ENCODE results near the gene CEP97.
"Not testable (repeated sequence)": the region's sequence is repeated elsewhere in the genome, so short reads cannot be mapped to it uniquely, and the experiment has no call there.

CEP97 gene, protein sequence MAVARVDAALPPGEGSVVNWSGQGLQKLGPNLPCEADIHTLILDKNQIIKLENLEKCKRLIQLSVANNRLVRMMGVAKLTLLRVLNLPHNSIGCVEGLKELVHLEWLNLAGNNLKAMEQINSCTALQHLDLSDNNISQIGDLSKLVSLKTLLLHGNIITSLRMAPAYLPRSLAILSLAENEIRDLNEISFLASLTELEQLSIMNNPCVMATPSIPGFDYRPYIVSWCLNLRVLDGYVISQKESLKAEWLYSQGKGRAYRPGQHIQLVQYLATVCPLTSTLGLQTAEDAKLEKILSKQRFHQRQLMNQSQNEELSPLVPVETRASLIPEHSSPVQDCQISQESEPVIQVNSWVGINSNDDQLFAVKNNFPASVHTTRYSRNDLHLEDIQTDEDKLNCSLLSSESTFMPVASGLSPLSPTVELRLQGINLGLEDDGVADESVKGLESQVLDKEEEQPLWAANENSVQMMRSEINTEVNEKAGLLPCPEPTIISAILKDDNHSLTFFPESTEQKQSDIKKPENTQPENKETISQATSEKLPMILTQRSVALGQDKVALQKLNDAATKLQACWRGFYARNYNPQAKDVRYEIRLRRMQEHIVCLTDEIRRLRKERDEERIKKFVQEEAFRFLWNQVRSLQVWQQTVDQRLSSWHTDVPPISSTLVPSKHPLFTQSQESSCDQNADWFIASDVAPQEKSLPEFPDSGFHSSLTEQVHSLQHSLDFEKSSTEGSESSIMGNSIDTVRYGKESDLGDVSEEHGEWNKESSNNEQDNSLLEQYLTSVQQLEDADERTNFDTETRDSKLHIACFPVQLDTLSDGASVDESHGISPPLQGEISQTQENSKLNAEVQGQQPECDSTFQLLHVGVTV

GRCh38 chr3:101724329-101725193, at the start of gene CEP97:
CEP97 (plus strand) TSS chr3:101724614; CDS start chr3:101724677, 63 bp downstream.
- peaks cover 14% of the 10 kb centered on the region for H3K4me1 Mint-ChIP-seq
- H3K9me3 Mint-ChIP-seq, result peaks cover 3% of the 10 kb centered on the region
- DNase-seq (ENCODE audit: low spot score in 2 of 2), result peak; percentile 77 to 83
- peak within 1 kb of the TSS; percentile 98 for H3K4me3 Mint-ChIP-seq
- peak; percentile 87 for ATAC-seq (ENCODE audit: low read depth)
- H3K36me3 Mint-ChIP-seq, result peaks cover 8% of the 10 kb centered on the region
- H3K27ac Mint-ChIP-seq, result peak within 1 kb of the TSS; percentile 92
- H3K27me3 Mint-ChIP-seq, result no peaks in the 10 kb centered on the region

GRCh38 chr3:101675709-101676215, 48.7 kb upstream of the CEP97 start:
- Mint-ChIP-seq H3K4me1 (peaks cover 18% of the 10 kb centered on the region), H3K27me3 (no peaks in the 10 kb centered on the region), H3K9me3 (no peaks in the 10 kb centered on the region), H3K4me3 (peak overlapping the region; percentile 89), H3K27ac (peak overlapping the region; percentile 94), H3K36me3 (peaks cover 11% of the 10 kb centered on the region)
- DNase-seq (ENCODE audit: low spot score in 2 of 2) (no peak), ATAC-seq (ENCODE audit: low read depth) (no peak)

GRCh38 chr3:101676216-101676764, 48.1 kb upstream of the CEP97 start:
- Mint-ChIP-seq H3K4me1 (peaks cover 20% of the 10 kb centered on the region), H3K4me3 (peak overlapping the region; percentile 89), H3K27me3 (no peaks in the 10 kb centered on the region), H3K9me3 (no peaks in the 10 kb centered on the region), H3K27ac (peak overlapping the region; percentile 94), H3K36me3 (peaks cover 14% of the 10 kb centered on the region)
- ATAC-seq (ENCODE audit: low read depth), result peak; percentile 81
- peak; percentile 94 for DNase-seq (ENCODE audit: low spot score in 2 of 2)

DNA sequence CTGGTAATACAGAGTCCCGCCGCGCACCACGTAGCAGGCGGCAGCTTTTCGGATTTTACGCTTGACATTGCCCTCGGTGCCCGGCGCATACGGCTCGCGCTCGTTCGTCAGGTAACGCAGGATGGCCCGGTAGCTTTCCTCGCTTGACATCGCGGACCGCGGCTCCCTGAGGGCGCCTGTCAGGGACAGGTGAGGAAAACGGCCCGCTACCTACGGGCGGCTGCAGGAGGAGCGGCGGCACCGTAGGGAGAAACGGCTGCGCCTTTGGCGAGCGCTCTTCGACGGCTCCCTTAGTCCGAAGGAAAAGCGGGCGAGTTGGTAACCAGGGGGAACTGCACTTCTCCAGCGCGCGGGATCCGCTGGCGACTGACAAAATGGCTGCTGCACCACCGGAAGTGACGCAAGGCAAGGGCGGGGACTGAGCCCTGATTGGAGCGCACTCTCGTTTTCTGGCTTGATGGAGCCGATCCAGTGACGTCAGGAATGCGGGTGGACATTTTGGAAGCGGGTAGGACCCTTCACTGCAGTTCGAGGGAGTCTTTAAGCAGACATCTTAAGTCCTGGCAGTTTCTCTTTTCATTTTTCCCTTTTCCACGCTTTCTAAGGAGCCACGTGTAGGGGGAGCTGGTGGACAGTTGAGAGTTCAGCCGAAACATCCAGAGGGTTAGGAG, 47.5 kb upstream of the CEP97 start, which contains the start of gene ZBTB11:
TSS of gene ZBTB11 (minus strand) at position 368 of the 671 bp plus-strand sequence. CDS start at position 150, 218 bp downstream.
- Mint-ChIP-seq H3K36me3 (peaks cover 13% of the 10 kb centered on the region), H3K4me1 (peaks cover 20% of the 10 kb centered on the region), H3K9me3 (no peaks in the 10 kb centered on the region), H3K27me3 (no peaks in the 10 kb centered on the region), H3K4me3 (peak within 1 kb of the TSS; percentile 89), H3K27ac (peak within 1 kb of the TSS; percentile 94)
- DNase-seq (ENCODE audit: low spot score in 2 of 2), result peak; percentile 99
- ATAC-seq (ENCODE audit: low read depth), result peak; percentile 66

DNA sequence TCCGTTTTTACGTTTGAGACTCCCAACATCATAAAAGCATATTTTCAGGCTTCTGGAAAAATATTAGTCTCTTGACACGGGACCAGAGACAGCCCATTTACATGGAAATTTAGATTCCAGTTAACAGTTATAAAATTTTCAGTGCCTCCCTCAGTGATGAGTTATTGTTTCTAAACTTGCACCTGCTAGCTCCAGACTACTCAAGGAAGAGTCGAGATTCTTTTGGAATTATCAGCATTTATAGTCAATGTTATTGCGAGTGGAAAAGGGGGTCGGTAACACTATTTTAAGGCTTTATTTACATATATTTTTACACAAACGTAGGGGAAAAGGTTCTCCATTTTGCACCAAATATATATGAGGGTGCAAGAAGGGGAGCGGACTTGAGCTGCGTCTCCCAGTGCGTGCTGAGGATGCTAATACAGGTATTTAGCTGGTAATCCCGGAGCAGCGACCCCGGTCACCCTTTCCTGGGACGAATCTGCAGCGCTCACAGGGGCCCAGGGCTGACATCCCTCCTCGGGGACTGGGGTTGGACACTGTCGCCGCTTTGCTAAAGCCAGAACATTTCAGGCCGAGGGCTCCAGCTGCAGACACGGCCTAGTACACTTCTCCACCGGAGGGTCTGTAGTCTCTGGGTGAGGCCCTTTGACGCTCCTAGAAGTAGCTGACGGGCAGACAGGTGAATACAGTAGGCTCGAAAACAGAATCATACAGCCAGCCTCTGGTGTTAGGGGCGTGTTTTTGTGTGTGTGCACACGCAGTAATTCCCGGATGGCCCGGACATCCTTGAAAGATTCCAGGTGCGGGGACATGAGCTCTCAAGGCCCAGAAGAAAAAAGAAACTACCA, 46.8 kb upstream of the CEP97 start:
- H3K4me1 Mint-ChIP-seq, result peaks cover 16% of the 10 kb centered on the region
- H3K27me3 Mint-ChIP-seq, result no peaks in the 10 kb centered on the region
- ATAC-seq (ENCODE audit: low read depth) (no peak), DNase-seq (ENCODE audit: low spot score in 2 of 2) (no peak)
- no peaks in the 10 kb centered on the region for H3K9me3 Mint-ChIP-seq
- H3K4me3 Mint-ChIP-seq, result peak overlapping the region; percentile 89
- H3K36me3 Mint-ChIP-seq, result peaks cover 15% of the 10 kb centered on the region
- peak overlapping the region; percentile 94 for H3K27ac Mint-ChIP-seq

GRCh38 chr3:101678837-101679236, 45.6 kb upstream of the CEP97 start:
- not testable (repeated sequence) for H3K27ac Mint-ChIP-seq; H3K27me3 Mint-ChIP-seq; ATAC-seq (ENCODE audit: low read depth); H3K9me3 Mint-ChIP-seq; DNase-seq (ENCODE audit: low spot score in 2 of 2); H3K4me3 Mint-ChIP-seq
- Mint-ChIP-seq H3K4me1 (peaks cover 13% of the 10 kb centered on the region), H3K36me3 (peaks cover 15% of the 10 kb centered on the region)

GRCh38 chr3:101680466-101680865, 43.9 kb upstream of the CEP97 start:
- DNase-seq (ENCODE audit: low spot score in 2 of 2), result no peak
- no peaks in the 10 kb centered on the region for H3K27me3 Mint-ChIP-seq
- H3K4me3 Mint-ChIP-seq, result no peak overlapping the region
- H3K9me3 Mint-ChIP-seq, result no peaks in the 10 kb centered on the region
- H3K27ac Mint-ChIP-seq, result no peak overlapping the region
- H3K36me3 Mint-ChIP-seq, result peaks cover 20% of the 10 kb centered on the region
- ATAC-seq (ENCODE audit: low read depth), result no peak
- H3K4me1 Mint-ChIP-seq, result peaks cover 15% of the 10 kb centered on the region

GRCh38 chr3:101685050-101685400, 39.4 kb upstream of the CEP97 start:
- peak overlapping the region; percentile 95 for H3K27ac Mint-ChIP-seq
- no peaks in the 10 kb centered on the region for H3K27me3 Mint-ChIP-seq
- DNase-seq (ENCODE audit: low spot score in 2 of 2) (no peak), ATAC-seq (ENCODE audit: low read depth) (no peak)
- H3K4me3 Mint-ChIP-seq, result peak overlapping the region; percentile 99
- H3K9me3 Mint-ChIP-seq, result no peaks in the 10 kb centered on the region
- peaks cover 18% of the 10 kb centered on the region for H3K36me3 Mint-ChIP-seq
- H3K4me1 Mint-ChIP-seq, result peaks cover 15% of the 10 kb centered on the region

DNA sequence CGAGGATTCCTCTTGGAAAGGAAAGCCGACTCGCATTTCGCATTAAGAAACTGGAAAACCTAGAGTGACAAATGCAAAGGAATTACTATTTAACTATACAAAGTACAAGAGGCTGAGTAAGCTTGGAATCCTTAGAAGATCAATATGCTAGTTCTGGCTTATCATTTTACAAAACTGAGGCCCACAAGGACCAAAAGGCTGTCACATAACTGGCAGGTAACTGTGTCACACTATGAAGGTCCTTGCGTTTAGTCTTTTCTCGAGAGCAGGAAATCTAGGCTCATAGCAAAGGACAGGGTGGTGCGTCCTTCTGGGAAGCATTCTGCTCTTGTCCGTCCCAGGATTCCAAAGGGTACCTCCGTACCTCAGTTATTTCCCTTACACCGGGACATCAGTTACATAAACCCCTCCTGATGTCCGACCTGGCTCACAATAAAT, 38.5 kb upstream of the CEP97 start:
- Mint-ChIP-seq H3K9me3 (no peaks in the 10 kb centered on the region), H3K27me3 (no peaks in the 10 kb centered on the region), H3K4me3 (peak overlapping the region; percentile 99), H3K4me1 (peaks cover 12% of the 10 kb centered on the region), H3K27ac (peak overlapping the region; percentile 95), H3K36me3 (peaks cover 14% of the 10 kb centered on the region)
- no peak for DNase-seq (ENCODE audit: low spot score in 2 of 2)
- ATAC-seq (ENCODE audit: low read depth), result peak; percentile 1

GRCh38 chr3:101687142-101687931, 37.1 kb upstream of the CEP97 start:
- H3K4me3 Mint-ChIP-seq, result peak overlapping the region; percentile 99
- ATAC-seq (ENCODE audit: low read depth) (no peak), DNase-seq (ENCODE audit: low spot score in 2 of 2) (no peak)
- peaks cover 13% of the 10 kb centered on the region for H3K4me1 Mint-ChIP-seq
- peak overlapping the region; percentile 95 for H3K27ac Mint-ChIP-seq
- no peaks in the 10 kb centered on the region for H3K9me3 Mint-ChIP-seq
- no peaks in the 10 kb centered on the region for H3K27me3 Mint-ChIP-seq
- H3K36me3 Mint-ChIP-seq, result peaks cover 7% of the 10 kb centered on the region

GRCh38 chr3:101689286-101689685, 35.1 kb upstream of the CEP97 start:
- Mint-ChIP-seq H3K4me1 (peaks cover 15% of the 10 kb centered on the region), H3K27ac (no peak overlapping the region), H3K4me3 (no peak overlapping the region), H3K27me3 (no peaks in the 10 kb centered on the region), H3K9me3 (no peaks in the 10 kb centered on the region), H3K36me3 (peaks cover 6% of the 10 kb centered on the region)
- ATAC-seq (ENCODE audit: low read depth) (no peak), DNase-seq (ENCODE audit: low spot score in 2 of 2) (no peak)

Measured in memory B cell (primary cell).